Measurements from ENCODE around the gene SYT12. TPM values are rescaled to one million over a fixed set of nuclear protein-coding genes. Genes with fewer than 3 reads are reported as not detected.

Gene SYT12
- total RNA-seq, 1 experiment from 2014 or later, result 1.9 TPM

- H3K27me3 Mint-ChIP-seq (ENCODE audit: low read depth), result peaks cover 4% of the 10 kb centered on the region
- DNase-seq, result no peak
- H3K4me3 Mint-ChIP-seq, result no peak overlapping the region
- H2AK5ac ChIP-seq (ENCODE audit: insufficient read length, low read length), result no peak overlapping the region
- peaks cover 12% of the 10 kb centered on the region in 2 experiments for H3K4me1 Mint-ChIP-seq
- H2BK12ac ChIP-seq (ENCODE audit: insufficient read length, low read depth, low read length), result no peak overlapping the region
- H3K23ac ChIP-seq (ENCODE audit: insufficient read length, low read depth, low read length), result no peak overlapping the region
- H3K9me3 ChIP-seq (ENCODE audit: control insufficient read depth, low read depth, low read length), result no peaks in the 10 kb centered on the region
- no peaks in the 10 kb centered on the region for H3K79me2 ChIP-seq (ENCODE audit: insufficient read depth, low read length)
- H3K4me2 ChIP-seq (ENCODE audit: insufficient read depth, insufficient read length, low read length), result no peak overlapping the region
- no peak overlapping the region for H4K5ac ChIP-seq (ENCODE audit: insufficient read length, low read depth, low read length)
- H3K14ac ChIP-seq (ENCODE audit: insufficient read depth, low read length), result no peak overlapping the region; the same call in 1 of the 2 replicates
- no peak overlapping the region for H3K9ac ChIP-seq (ENCODE audit: extremely low read depth, insufficient read length, low read length)
- no peak for TF ChIP-seq CTCF (conservative IDR thresholded peaks at IDR 0.05)
- H3T11ph ChIP-seq (ENCODE audit: low read length), result no peak overlapping the region
- no peak overlapping the region for H2BK5ac ChIP-seq (ENCODE audit: insufficient read length, low read length)
- H3K27me3 ChIP-seq (ENCODE audit: insufficient read depth, low read length), result no peaks in the 10 kb centered on the region
- H3K79me1 ChIP-seq (ENCODE audit: insufficient read depth, low read depth, low read length, poor library complexity, severe bottlenecking), result no peaks in the 10 kb centered on the region
- no CpG with 5 or more reads among the region's 8 CpGs for WGBS (ENCODE audit: extremely low coverage, insufficient read length, low lambda C conversion rate)
- H3K23me2 ChIP-seq (ENCODE audit: insufficient read length, low read depth, low read length, poor library complexity, severe bottlenecking), result no peaks in the 10 kb centered on the region
- H3K9me3 Mint-ChIP-seq, result no peaks in the 10 kb centered on the region
- no peak overlapping the region for H2AFZ ChIP-seq (ENCODE audit: low read length)
- H3K27ac ChIP-seq (ENCODE audit: insufficient read length, low read depth, low read length), result no peak overlapping the region
- H3K36me3 Mint-ChIP-seq (ENCODE audit: insufficient read depth in 1 of 3, low read depth in 3 of 3), result peaks cover 0 to 14% (median 0%) of the 10 kb centered on the region in 3 experiments; a peak in 4 of 7 replicates
- no peak overlapping the region for H3K27ac Mint-ChIP-seq
- H2BK120ac ChIP-seq (ENCODE audit: low read depth, low read length, poor library complexity, severe bottlenecking), result no peak overlapping the region
- no peak overlapping the region for H2BK20ac ChIP-seq (ENCODE audit: low read depth, low read length, poor library complexity, severe bottlenecking)
- H3K4me1 ChIP-seq (ENCODE audit: insufficient read depth, low read length), result no peaks in the 10 kb centered on the region
- no peak overlapping the region for H3K4ac ChIP-seq (ENCODE audit: low read depth, low read length)
- H3K56ac ChIP-seq (ENCODE audit: insufficient read length, low read depth, low read length), result no peak overlapping the region
- H2BK15ac ChIP-seq (ENCODE audit: low read depth, low read length), result no peak overlapping the region
- H4K20me1 ChIP-seq (ENCODE audit: control insufficient read depth, insufficient read depth, insufficient read length), result no peaks in the 10 kb centered on the region
- no peak overlapping the region for H4K91ac ChIP-seq (ENCODE audit: insufficient read length, low read depth, low read length)
- no peak overlapping the region for H4K8ac ChIP-seq (replicated peaks; ENCODE audit: insufficient read length, low read depth, low read length)
- H3K18ac ChIP-seq (ENCODE audit: insufficient read length, low read depth, low read length), result no peak overlapping the region
Observed at GRCh38 chr11:67015048-67015447, 7.9 kb upstream of the SYT12 start.
